Body of pancreas (tissue), 4 donors: Measurements from ENCODE around the gene SMIM17. TPM values are rescaled to one million over a fixed set of nuclear protein-coding genes. Genes with fewer than 3 reads are reported as not detected.

ENCODE experiments used
- ATAC-seq: fragments of 150-250 bp; one replicate; pipeline ENCODE4 v1.9.1; 2016
- DNase-seq, 4 donors: peaks; one replicate each; pipeline ENCODE4 v3.0.0-alpha.2; 2019
- H3K27ac ChIP-seq, 4 donors: fragments of 200-600 bp; sonication (generic); 1 replicate in 3 of 4; 2 replicates in 1 of 4; pipeline versions ENCODE4 v1.5.1 to v1.6.1; 2016 to 2019; ENCODE audit warnings: mild to moderate bottlenecking in 1 of 4, mixed read lengths in 1 of 4, moderate library complexity in 1 of 4
- H3K27me3 ChIP-seq, 2 donors: fragments of 200-600 bp; sonication (generic); one replicate each; pipeline ENCODE4 v1.6.0; 2016; ENCODE audit warnings: mild to moderate bottlenecking in 1 of 2
- H3K36me3 ChIP-seq, 2 donors: fragments of 200-600 bp; sonication (generic); replicated peaks in 1 of 2; 2 replicates each; pipeline ENCODE4 v1.5.1; 2016; ENCODE audit warnings: low read depth in 2 of 2; ENCODE audit not compliant: insufficient read depth in 1 of 2
- H3K4me1 ChIP-seq: fragments of 200-600 bp; sonication (generic); one replicate; pipeline ENCODE4 v1.6.0; 2016
- H3K4me3 ChIP-seq, 2 donors: fragments of 200-600 bp; sonication (generic); 1 replicate in 1 of 2; 2 replicates in 1 of 2; pipeline ENCODE4 v1.5.1; 2016 to 2019
- H3K9me3 ChIP-seq, 3 donors: fragments of 200-600 bp; sonication (generic); 1 replicate in 2 of 3; 2 replicates in 1 of 3; pipeline ENCODE4 v1.5.1; 2016
- POLR2A ChIP-seq, 3 donors: fragments of 450-650 bp; IDR thresholded peaks; one replicate each; pipeline ENCODE4 v1.6.1; 2016; ENCODE audit warnings: antibody characterized with exemption in 3 of 3, mild to moderate bottlenecking in 2 of 3
- WGBS, 2 donors: methylation state at CpG; one replicate each; pipeline ENCODE4 v1.1.5; 2017; 5-methylcytosine and 5-hydroxymethylcytosine counted together
- intact Hi-C: fragments of 100-400 bp; cut with DNase I; formaldehyde crosslinking; loops from one replicate; pipeline ENCODE4 v1.15.1; 2023
- total RNA-seq, 2 donors: library from RNA; depleted of rRNA; stranded (reverse); fragments of >200 nt; gene quantifications; one replicate each; pipeline ENCODE4 v1.1.0, GENCODE V29; 2016
- TF ChIP-seq, protein P1 (sequence below), 7 experiments: fragments of 450-650 bp in 4 of 7; fragments of 200-600 bp in 3 of 7; sonication (generic) in 3 of 7; IDR thresholded peaks; one replicate each; pipeline ENCODE4 v1.5.1; 2016 to 2019; ENCODE audit warnings: antibody characterized with exemption in 7 of 7

SMIM17 gene
- total RNA-seq, 2 donors from 2014 or later, result not detected

DNA sequence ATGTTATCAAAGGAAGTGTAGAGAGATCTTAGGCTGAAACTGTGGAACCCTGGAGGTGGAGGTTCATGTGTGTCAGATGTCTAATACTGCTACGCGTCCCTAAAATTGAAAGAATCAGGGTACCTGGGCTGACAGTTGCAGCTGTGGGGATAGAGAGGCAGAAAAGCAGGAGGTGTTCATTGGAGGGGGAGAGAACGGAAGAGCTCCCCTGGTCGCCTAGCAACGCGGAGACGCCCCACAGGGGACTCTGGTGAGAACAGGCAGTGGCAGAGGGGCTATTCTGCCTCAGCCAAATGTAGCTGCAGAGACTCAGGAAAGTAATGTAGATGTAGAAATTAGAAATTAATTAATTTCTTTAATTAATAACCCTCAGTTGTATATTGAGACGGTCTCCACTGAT is 38.7 kb downstream of the SMIM17 start:
- ATAC-seq, result no peak
- no peak overlapping the region for H3K27ac ChIP-seq
- intact Hi-C loops, result no loop called here
- no peak overlapping the region for H3K4me3 ChIP-seq
- TF ChIP-seq POLR2A (IDR thresholded peaks at IDR 0.05), result no peak
- TF ChIP-seq, protein P1, sequence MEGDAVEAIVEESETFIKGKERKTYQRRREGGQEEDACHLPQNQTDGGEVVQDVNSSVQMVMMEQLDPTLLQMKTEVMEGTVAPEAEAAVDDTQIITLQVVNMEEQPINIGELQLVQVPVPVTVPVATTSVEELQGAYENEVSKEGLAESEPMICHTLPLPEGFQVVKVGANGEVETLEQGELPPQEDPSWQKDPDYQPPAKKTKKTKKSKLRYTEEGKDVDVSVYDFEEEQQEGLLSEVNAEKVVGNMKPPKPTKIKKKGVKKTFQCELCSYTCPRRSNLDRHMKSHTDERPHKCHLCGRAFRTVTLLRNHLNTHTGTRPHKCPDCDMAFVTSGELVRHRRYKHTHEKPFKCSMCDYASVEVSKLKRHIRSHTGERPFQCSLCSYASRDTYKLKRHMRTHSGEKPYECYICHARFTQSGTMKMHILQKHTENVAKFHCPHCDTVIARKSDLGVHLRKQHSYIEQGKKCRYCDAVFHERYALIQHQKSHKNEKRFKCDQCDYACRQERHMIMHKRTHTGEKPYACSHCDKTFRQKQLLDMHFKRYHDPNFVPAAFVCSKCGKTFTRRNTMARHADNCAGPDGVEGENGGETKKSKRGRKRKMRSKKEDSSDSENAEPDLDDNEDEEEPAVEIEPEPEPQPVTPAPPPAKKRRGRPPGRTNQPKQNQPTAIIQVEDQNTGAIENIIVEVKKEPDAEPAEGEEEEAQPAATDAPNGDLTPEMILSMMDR (IDR thresholded peaks at IDR 0.05), result no peak
- H3K4me1 ChIP-seq, result no peaks in the 10 kb centered on the region
- DNase-seq, result no peak
- H3K36me3 ChIP-seq, result no peaks in the 10 kb centered on the region
- WGBS, 2 donors, result 76 to 83% methylated on average over 8 of the region's 8 CpGs
- no peaks in the 10 kb centered on the region for H3K9me3 ChIP-seq
- H3K27me3 ChIP-seq, result no peaks in the 10 kb centered on the region

DNA sequence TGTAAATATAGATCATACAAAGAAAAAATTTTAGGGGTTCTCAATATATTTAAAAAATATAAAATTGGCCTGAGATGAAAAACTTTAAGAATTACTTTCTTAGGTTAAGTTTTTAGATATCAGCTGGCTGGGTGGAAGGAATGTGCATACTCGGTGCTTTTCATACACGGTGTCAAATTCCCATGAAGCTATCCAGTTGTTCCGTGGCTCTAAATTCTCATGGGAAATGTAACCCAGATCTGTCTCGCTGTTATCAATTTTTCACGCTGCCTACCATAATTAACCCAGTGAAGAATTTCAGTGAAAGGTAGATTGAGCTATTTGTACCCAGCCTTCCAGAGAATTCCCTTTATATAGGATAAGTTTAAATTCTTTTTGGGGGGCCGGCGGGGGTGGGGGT is 40.2 kb downstream of the SMIM17 start:
- no peaks in the 10 kb centered on the region for H3K27me3 ChIP-seq
- no peak overlapping the region for H3K27ac ChIP-seq
- DNase-seq (no peak), ATAC-seq (no peak)
- TF ChIP-seq, protein P1 (IDR thresholded peaks at IDR 0.05), result no peak
- no peak for TF ChIP-seq POLR2A (IDR thresholded peaks at IDR 0.05)
- H3K4me1 ChIP-seq, result no peaks in the 10 kb centered on the region
- WGBS, 2 donors, result 13 to 19% methylated on average over 7 of the region's 7 CpGs
- intact Hi-C loops, result no loop called here
- H3K9me3 ChIP-seq, result no peaks in the 10 kb centered on the region
- H3K4me3 ChIP-seq, result no peak overlapping the region
- no peaks in the 10 kb centered on the region for H3K36me3 ChIP-seq

- H3K27me3 ChIP-seq, result no peaks in the 10 kb centered on the region
- intact Hi-C loops, result no loop called here
- no peak overlapping the region for H3K27ac ChIP-seq
- no peaks in the 10 kb centered on the region for H3K4me1 ChIP-seq
- DNase-seq (no peak), ATAC-seq (no peak)
- no peaks in the 10 kb centered on the region for H3K36me3 ChIP-seq
- H3K9me3 ChIP-seq, result no peaks in the 10 kb centered on the region
- TF ChIP-seq, protein P1 (IDR thresholded peaks at IDR 0.05), result no peak
- TF ChIP-seq POLR2A (IDR thresholded peaks at IDR 0.05), result no peak
- no peak overlapping the region for H3K4me3 ChIP-seq
- WGBS, 2 donors, result 68 to 84% methylated on average over 8 of the region's 8 CpGs
Observed at GRCh38 chr19:56687031-56687430, 44.1 kb downstream of the SMIM17 start.

- WGBS, 2 donors, result 71 to 73% methylated on average over 10 of the region's 10 CpGs
Observed at GRCh38 chr19:56689198-56689597, 46.2 kb downstream of the SMIM17 start.

GRCh38 chr19:56690670-56691069 is 47.7 kb downstream of the SMIM17 start:
- WGBS, 2 donors, result 66 to 77% methylated on average over 10 of the region's 10 CpGs
- H3K27me3 ChIP-seq, result no peaks in the 10 kb centered on the region
- no peak overlapping the region for H3K4me3 ChIP-seq
- H3K9me3 ChIP-seq, result no peaks in the 10 kb centered on the region
- TF ChIP-seq, protein P1 (IDR thresholded peaks at IDR 0.05), result no peak
- TF ChIP-seq POLR2A (IDR thresholded peaks at IDR 0.05), result no peak
- ATAC-seq (no peak), DNase-seq (no peak)
- no peaks in the 10 kb centered on the region for H3K36me3 ChIP-seq
- intact Hi-C loops, result no loop called here
- no peaks in the 10 kb centered on the region for H3K4me1 ChIP-seq
- no peak overlapping the region for H3K27ac ChIP-seq

More at GRCh38 chr19:56689198-56689597, 46.2 kb downstream of the SMIM17 start:
- Histone ChIP-seq H3K4me3 (no peak overlapping the region), H3K36me3 (no peaks in the 10 kb centered on the region), H3K27me3 (no peaks in the 10 kb centered on the region), H3K9me3 (no peaks in the 10 kb centered on the region), H3K4me1 (no peaks in the 10 kb centered on the region), H3K27ac (no peak overlapping the region)
- DNase-seq, result no peak
- intact Hi-C loops, result no loop called here
- TF ChIP-seq, protein P1 (IDR thresholded peaks at IDR 0.05), result peak in 1 of 7 experiments; percentile 4
- TF ChIP-seq POLR2A (IDR thresholded peaks at IDR 0.05), result no peak
- no peak for ATAC-seq
